Type B pancreatic cell (in vitro differentiated cells): ENCODE results near the gene BPI. TPM values are rescaled to one million over a fixed set of nuclear protein-coding genes. Genes with fewer than 3 reads are reported as not detected.

Experiments used
- DNase-seq: peaks from one replicate; pipeline ENCODE4 v3.0.0; 2021; ENCODE audit warnings: mixed read lengths; ENCODE audit not compliant: unreplicated experiment; ENCODE audit errors: extremely low spot score
- H3K27ac Mint-ChIP-seq: 2 replicates; pipeline ENCODE4 v1.8.0; 2021; ENCODE audit warnings: mild to moderate bottlenecking, mixed read lengths
- H3K27me3 Mint-ChIP-seq: 2 replicates; pipeline ENCODE4 v1.8.0; 2021; ENCODE audit warnings: mixed read lengths
- H3K36me3 Mint-ChIP-seq: 2 replicates; pipeline ENCODE4 v1.8.0; 2021; ENCODE audit warnings: mixed read lengths
- H3K4me1 Mint-ChIP-seq: one replicate; pipeline ENCODE4 v1.8.0; 2021; ENCODE audit warnings: mixed read lengths; ENCODE audit not compliant: unreplicated experiment
- H3K4me3 Mint-ChIP-seq: 2 replicates; pipeline ENCODE4 v1.8.0; 2021; ENCODE audit warnings: mild to moderate bottlenecking, mixed read lengths
- H3K9me3 Mint-ChIP-seq: 2 replicates; pipeline ENCODE4 v1.8.0; 2021; ENCODE audit warnings: mixed read lengths
- CTCF ChIP-seq: fragments of 200-600 bp; sonication (generic); conservative IDR thresholded peaks from 2 replicates; pipeline ENCODE4 v1.5.0; 2021; ENCODE audit warnings: antibody characterized with exemption, mild to moderate bottlenecking
- total RNA-seq: library from RNA; stranded (reverse); gene quantifications from 2 replicates; pipeline ENCODE4 v1.2.1, GENCODE V29; 2021; ENCODE audit warnings: low replicate concordance

Gene BPI
- total RNA-seq, 1 donor from 2014 or later: 0.17 TPM

GRCh38 chr20:38284893-38285444 is 19.0 kb upstream of the BPI start:
- no peaks in the 10 kb centered on the region for H3K27me3 Mint-ChIP-seq
- no peak for TF ChIP-seq CTCF

GRCh38 chr20:38286586-38287531 is 17.1 kb upstream of the BPI start:
- no peak for TF ChIP-seq CTCF
- no peak for DNase-seq
- Mint-ChIP-seq H3K27ac (peak overlapping the region; percentile 41), H3K36me3 (no peaks in the 10 kb centered on the region), H3K4me3 (no peak overlapping the region), H3K9me3 (no peaks in the 10 kb centered on the region), H3K27me3 (no peaks in the 10 kb centered on the region), H3K4me1 (peaks cover 29% of the 10 kb centered on the region)

More at GRCh38 chr20:38284893-38285444, 19.0 kb upstream of the BPI start:
- DNase-seq: no peak
- no peaks in the 10 kb centered on the region for H3K36me3 Mint-ChIP-seq
- H3K27ac Mint-ChIP-seq: no peak overlapping the region
- peaks cover 19% of the 10 kb centered on the region for H3K4me1 Mint-ChIP-seq
- H3K4me3 Mint-ChIP-seq: no peak overlapping the region
- H3K9me3 Mint-ChIP-seq: no peaks in the 10 kb centered on the region

GRCh38 chr20:38290829-38291814 is 12.8 kb upstream of the BPI start:
- no peak overlapping the region for H3K4me3 Mint-ChIP-seq
- H3K36me3 Mint-ChIP-seq: no peaks in the 10 kb centered on the region
- peak; percentile 69 for TF ChIP-seq CTCF
- peaks cover 37% of the 10 kb centered on the region for H3K4me1 Mint-ChIP-seq
- H3K27ac Mint-ChIP-seq: no peak overlapping the region
- H3K9me3 Mint-ChIP-seq: no peaks in the 10 kb centered on the region
- H3K27me3 Mint-ChIP-seq: no peaks in the 10 kb centered on the region
- DNase-seq: no peak

GRCh38 chr20:38291966-38292365 is 12.0 kb upstream of the BPI start:
- Mint-ChIP-seq H3K9me3 (no peaks in the 10 kb centered on the region), H3K27me3 (no peaks in the 10 kb centered on the region), H3K27ac (no peak overlapping the region), H3K36me3 (no peaks in the 10 kb centered on the region), H3K4me1 (peaks cover 29% of the 10 kb centered on the region), H3K4me3 (no peak overlapping the region)
- no peak for DNase-seq
- no peak for TF ChIP-seq CTCF

- Mint-ChIP-seq H3K36me3 (no peaks in the 10 kb centered on the region), H3K27me3 (no peaks in the 10 kb centered on the region), H3K27ac (no peak overlapping the region), H3K9me3 (no peaks in the 10 kb centered on the region), H3K4me1 (peaks cover 19% of the 10 kb centered on the region), H3K4me3 (no peak overlapping the region)
- TF ChIP-seq CTCF: no peak
- no peak for DNase-seq
Measured at GRCh38 chr20:38293491-38294065, 10.4 kb upstream of the BPI start.
